Gastrocnemius medialis (tissue), 4 donors: ENCODE measurements around the gene AHNAK2. TPM values are rescaled to one million over a fixed set of nuclear protein-coding genes. Genes with fewer than 3 reads are reported as not detected.

Experiments used
- ATAC-seq, 2 donors: fragments of 150-250 bp; one replicate each; pipeline ENCODE4 v1.9.1; 2016
- DNase-seq, 2 donors: peaks; one replicate each; pipeline ENCODE4 v3.0.0-alpha.2; 2019
- H3K27ac ChIP-seq, 4 donors: fragments of 200-600 bp; sonication (generic); 1 replicate in 1 of 4; 2 replicates in 3 of 4; pipeline ENCODE4 v1.5.1; 2016 to 2018; ENCODE audit warnings: mild to moderate bottlenecking in 2 of 4, moderate library complexity in 1 of 4
- H3K27me3 ChIP-seq, 3 donors: fragments of 200-600 bp; sonication (generic) in 2 of 3; 1 replicate in 1 of 3; 2 replicates in 2 of 3; pipeline versions ENCODE4 v1.5.1 to v1.6.0; 2016 to 2019; ENCODE audit warnings: mild to moderate bottlenecking in 1 of 3, moderate library complexity in 1 of 3
- H3K36me3 ChIP-seq, 2 donors: fragments of 200-600 bp; sonication (generic) in 1 of 2; one replicate each; pipeline ENCODE4 v1.5.1; 2017 to 2018
- H3K4me1 ChIP-seq, 2 donors: fragments of 200-600 bp; sonication (generic) in 1 of 2; one replicate each; pipeline ENCODE4 v1.5.1; 2016 to 2017; ENCODE audit warnings: mild to moderate bottlenecking in 2 of 2
- H3K4me3 ChIP-seq, 4 donors: fragments of 200-600 bp; sonication (generic) in 3 of 4; 1 replicate in 1 of 4; 2 replicates in 3 of 4; pipeline ENCODE4 v1.5.1; 2016 to 2019; ENCODE audit warnings: mild to moderate bottlenecking in 2 of 4
- H3K9me3 ChIP-seq, 3 donors: fragments of 200-600 bp; sonication (generic) in 2 of 3; 1 replicate in 1 of 3; 2 replicates in 2 of 3; pipeline ENCODE4 v1.5.1; 2016 to 2019
- POLR2A ChIP-seq, 2 donors: fragments of 450-650 bp; IDR thresholded peaks; one replicate each; pipeline ENCODE4 v1.6.1; 2017; ENCODE audit warnings: antibody characterized with exemption in 2 of 2, mild to moderate bottlenecking in 2 of 2, moderate library complexity in 2 of 2
- in situ Hi-C, 4 donors: fragments of 200-750 bp; cut with MboI; loops; one replicate each; pipeline versions ENCODE4 v1.15.0 to v1.8.0; 2017; ENCODE audit warnings: low sequenced_read_pairs in 4 of 4
- intact Hi-C: fragments of 100-400 bp; cut with DNase I; formaldehyde crosslinking; loops from one replicate; pipeline ENCODE4 v1.15.1; 2023; ENCODE audit warnings: low total_unique reads
- total RNA-seq, 4 donors: library from RNA; depleted of rRNA; stranded (reverse); fragments of >200 nt; gene quantifications; one replicate each; pipeline versions ENCODE4 v1.1.0 to v1.2.3, GENCODE V29; 2016
- TF ChIP-seq, protein P1 (sequence below), 5 experiments: fragments of 450-650 bp in 3 of 5; fragments of 200-600 bp in 2 of 5; sonication (generic) in 2 of 5; IDR thresholded peaks in 4 of 5; conservative IDR thresholded peaks in 1 of 5; 1 replicate in 4 of 5; 2 replicates in 1 of 5; pipeline ENCODE4 v1.5.1; 2016 to 2019; ENCODE audit warnings: antibody characterized with exemption in 5 of 5, mild to moderate bottlenecking in 3 of 5, moderate library complexity in 3 of 5

Gene AHNAK2
- total RNA-seq, 4 donors from 2014 or later, result 2.0 to 8.6 (median 3.4) TPM

DNA sequence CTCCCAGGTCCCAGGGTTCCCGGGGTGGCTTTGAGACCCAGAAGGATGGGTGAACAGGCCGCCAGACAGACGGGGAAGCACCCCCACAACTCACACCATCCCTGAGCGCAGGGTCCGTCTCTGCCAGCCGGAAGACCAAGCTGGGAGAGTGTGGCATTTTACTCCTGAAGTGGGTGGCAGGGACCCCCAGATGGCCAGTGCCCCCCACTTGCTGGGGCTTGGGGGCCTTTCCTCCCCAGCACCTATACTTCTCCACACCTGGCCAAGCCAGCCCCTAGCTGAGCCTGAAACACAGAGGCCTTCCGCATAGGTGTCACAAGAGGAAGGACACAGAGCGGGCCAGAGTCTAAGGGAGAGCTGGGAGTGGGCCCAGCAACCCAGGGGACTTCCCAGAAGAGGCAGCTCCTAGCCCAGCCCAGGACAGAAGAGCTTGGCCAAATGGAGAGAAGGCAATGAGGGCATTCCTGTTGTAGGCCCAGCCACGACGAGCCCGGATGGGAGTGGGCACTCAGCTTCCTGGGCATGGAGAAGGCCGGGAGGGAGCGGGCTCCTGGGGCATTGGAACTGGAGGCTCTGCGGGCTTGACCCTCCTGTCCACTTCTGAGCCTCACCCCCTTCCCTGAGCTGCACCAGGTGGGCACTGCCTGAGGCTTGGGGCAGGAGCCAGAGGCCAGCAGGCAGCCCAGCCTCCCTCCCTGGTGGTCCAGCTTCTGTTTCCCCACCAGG lies 3.3 kb downstream of the AHNAK2 start:
- H3K36me3 ChIP-seq, result no peaks in the 10 kb centered on the region
- intact Hi-C loops, result no loop called here
- H3K27me3 ChIP-seq, result peaks cover 0 to 13% (median 8%) of the 10 kb centered on the region in 3 donors
- DNase-seq (no peak), ATAC-seq (no peak)
- H3K4me1 ChIP-seq, result peaks cover 14 to 18% of the 10 kb centered on the region in 2 donors
- in situ Hi-C loops, result loop anchor here in 3 of 4 donors (5.0 kb wide), 1 partner anchor 72 kb away; no protein-coding TSS in a partner anchor
- TF ChIP-seq, protein P1, sequence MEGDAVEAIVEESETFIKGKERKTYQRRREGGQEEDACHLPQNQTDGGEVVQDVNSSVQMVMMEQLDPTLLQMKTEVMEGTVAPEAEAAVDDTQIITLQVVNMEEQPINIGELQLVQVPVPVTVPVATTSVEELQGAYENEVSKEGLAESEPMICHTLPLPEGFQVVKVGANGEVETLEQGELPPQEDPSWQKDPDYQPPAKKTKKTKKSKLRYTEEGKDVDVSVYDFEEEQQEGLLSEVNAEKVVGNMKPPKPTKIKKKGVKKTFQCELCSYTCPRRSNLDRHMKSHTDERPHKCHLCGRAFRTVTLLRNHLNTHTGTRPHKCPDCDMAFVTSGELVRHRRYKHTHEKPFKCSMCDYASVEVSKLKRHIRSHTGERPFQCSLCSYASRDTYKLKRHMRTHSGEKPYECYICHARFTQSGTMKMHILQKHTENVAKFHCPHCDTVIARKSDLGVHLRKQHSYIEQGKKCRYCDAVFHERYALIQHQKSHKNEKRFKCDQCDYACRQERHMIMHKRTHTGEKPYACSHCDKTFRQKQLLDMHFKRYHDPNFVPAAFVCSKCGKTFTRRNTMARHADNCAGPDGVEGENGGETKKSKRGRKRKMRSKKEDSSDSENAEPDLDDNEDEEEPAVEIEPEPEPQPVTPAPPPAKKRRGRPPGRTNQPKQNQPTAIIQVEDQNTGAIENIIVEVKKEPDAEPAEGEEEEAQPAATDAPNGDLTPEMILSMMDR (IDR thresholded peaks at IDR 0.05 in 4 of 5, conservative IDR thresholded peaks at IDR 0.05 in 1 of 5), result no peak
- no peak for TF ChIP-seq POLR2A (IDR thresholded peaks at IDR 0.05)
- H3K9me3 ChIP-seq, result no peaks in the 10 kb centered on the region
- no peak overlapping the region for H3K27ac ChIP-seq
- H3K4me3 ChIP-seq, result no peak overlapping the region

DNA sequence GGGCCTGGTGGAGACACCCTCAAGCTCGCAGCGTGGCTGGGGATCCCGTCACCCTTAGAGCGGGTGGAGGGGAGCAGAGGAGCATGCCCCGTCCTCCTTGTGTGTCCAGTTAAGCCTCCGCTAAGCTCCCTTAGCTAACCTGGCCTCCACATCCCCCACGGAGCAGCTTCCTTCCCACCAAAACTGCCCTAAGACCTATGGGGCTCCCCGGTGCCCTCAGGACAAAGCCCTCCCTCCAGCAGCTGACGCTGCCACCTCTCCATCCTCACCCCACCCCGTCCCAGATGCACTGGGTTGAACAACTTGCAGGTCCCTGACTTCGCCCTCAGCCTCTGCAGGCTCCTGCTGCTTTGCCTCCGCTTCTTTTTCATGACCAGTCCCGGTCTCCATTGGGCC lies 4.0 kb downstream of the AHNAK2 start:
- Histone ChIP-seq H3K27ac (peak overlapping the region; percentile 26 to 75 (median 48)), H3K27me3 (peaks cover 0 to 13% (median 8%) of the 10 kb centered on the region in 3 donors), H3K36me3 (no peaks in the 10 kb centered on the region), H3K4me3 (no peak overlapping the region), H3K4me1 (peaks cover 12 to 14% of the 10 kb centered on the region in 2 donors), H3K9me3 (no peaks in the 10 kb centered on the region)
- intact Hi-C loops (no loop called here), in situ Hi-C loops (loop anchor here in 3 of 4 donors (5.0 kb wide), 1 partner anchor 73 kb away; no protein-coding TSS in a partner anchor)
- ATAC-seq, result no peak
- TF ChIP-seq, protein P1 (IDR thresholded peaks at IDR 0.05 in 4 of 5, conservative IDR thresholded peaks at IDR 0.05 in 1 of 5), result no peak
- no peak for TF ChIP-seq POLR2A (IDR thresholded peaks at IDR 0.05)
- no peak for DNase-seq

DNA sequence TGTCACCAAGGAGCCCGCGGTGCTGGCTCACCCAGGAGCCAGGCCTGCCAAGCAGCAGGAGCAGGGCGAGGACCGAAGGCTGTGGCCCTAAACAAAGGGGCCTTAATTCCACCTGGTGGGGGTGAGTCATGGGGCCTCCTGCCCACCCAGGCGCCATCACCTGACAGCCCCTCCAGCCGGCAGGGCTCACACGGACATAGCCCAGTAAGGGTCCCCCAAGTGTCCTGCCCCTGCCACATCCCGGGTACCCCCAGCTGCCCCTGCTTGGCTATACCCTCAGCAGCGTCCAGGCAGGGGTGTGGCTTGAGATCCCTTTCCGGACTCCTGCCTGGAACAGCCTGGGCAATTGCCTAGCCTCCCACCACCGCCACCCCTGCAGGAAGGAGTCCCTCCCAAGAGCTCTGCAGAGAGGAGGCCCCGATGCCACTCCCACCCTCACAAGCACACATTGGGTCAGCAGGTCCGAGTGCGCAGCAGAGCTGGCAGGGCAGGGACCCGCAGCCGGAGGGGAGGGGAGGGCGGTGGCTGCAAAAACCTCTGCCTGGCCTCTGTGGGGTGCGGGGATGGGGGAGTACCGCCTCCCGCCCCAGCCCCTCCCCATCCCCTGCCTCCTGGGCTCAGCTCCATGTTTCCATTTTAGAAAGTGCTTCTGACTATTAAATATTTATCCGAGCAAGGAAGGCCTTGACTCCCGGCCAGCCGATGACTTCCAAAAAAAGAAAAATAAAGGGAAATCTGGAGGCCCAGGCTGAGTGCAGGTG lies 4.6 kb downstream of the AHNAK2 start:
- in situ Hi-C loops, result loop anchor here in 3 of 4 donors (5.0 kb wide), 1 partner anchor 74 kb away; no protein-coding TSS in a partner anchor

DNA sequence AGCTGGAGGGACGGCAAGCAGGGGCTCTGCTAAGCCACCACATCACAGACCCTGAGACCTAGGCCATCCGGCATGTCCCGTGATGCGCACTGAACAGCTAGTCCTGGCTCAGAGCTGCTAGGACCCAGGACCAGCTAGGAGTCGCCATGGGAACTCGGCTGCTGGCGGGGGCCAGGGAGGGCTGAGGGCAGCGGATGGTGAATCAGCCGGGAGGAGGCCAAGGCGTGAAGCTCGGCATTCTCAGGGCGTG lies 5.1 kb downstream of the AHNAK2 start:
- H3K4me3 ChIP-seq, result no peak overlapping the region
- H3K9me3 ChIP-seq, result no peaks in the 10 kb centered on the region
- peaks cover 14 to 15% of the 10 kb centered on the region in 2 donors for H3K4me1 ChIP-seq
- in situ Hi-C loops, result loop anchor here in 3 of 4 donors (5.0 kb wide), 1 partner anchor 74 kb away; no protein-coding TSS in a partner anchor
- intact Hi-C loops, result no loop called here
- peaks cover 0 to 13% (median 9%) of the 10 kb centered on the region in 3 donors for H3K27me3 ChIP-seq
- no peaks in the 10 kb centered on the region for H3K36me3 ChIP-seq
- DNase-seq (peak; percentile 67 to 71), ATAC-seq (peak; percentile 52 to 63)
- H3K27ac ChIP-seq, result peak overlapping the region; percentile 64 to 79 (median 70)
- TF ChIP-seq, protein P1 (IDR thresholded peaks at IDR 0.05 in 4 of 5, conservative IDR thresholded peaks at IDR 0.05 in 1 of 5), result no peak
- TF ChIP-seq POLR2A (IDR thresholded peaks at IDR 0.05), result no peak

More for the DNA sequence above, 4.6 kb downstream of the AHNAK2 start:
- peak overlapping the region; percentile 26 to 79 (median 70) for H3K27ac ChIP-seq
- TF ChIP-seq POLR2A (IDR thresholded peaks at IDR 0.05), result no peak
- TF ChIP-seq, protein P1 (IDR thresholded peaks at IDR 0.05 in 4 of 5, conservative IDR thresholded peaks at IDR 0.05 in 1 of 5), result no peak
- no peak overlapping the region for H3K4me3 ChIP-seq
- H3K27me3 ChIP-seq, result peaks cover 0 to 13% (median 8%) of the 10 kb centered on the region in 3 donors
- intact Hi-C loops, result no loop called here
- DNase-seq (no peak), ATAC-seq (peak in 1 of 2 donors; percentile 4)
- H3K36me3 ChIP-seq, result no peaks in the 10 kb centered on the region
- no peaks in the 10 kb centered on the region for H3K9me3 ChIP-seq
- H3K4me1 ChIP-seq, result peaks cover 12 to 14% of the 10 kb centered on the region in 2 donors
